K562 (cell line): ENCODE results near the gene IRF2BP2. TPM values are rescaled to one million over a fixed set of nuclear protein-coding genes. Genes with fewer than 3 reads are reported as not detected.

Experiments used
- ELF2 ChIP-seq: fragments of 250-450 bp; sonication (Bioruptor Pico); IDR thresholded peaks from 2 replicates; pipeline ENCODE4 v1.5.0; 2021; ENCODE audit warnings: mild to moderate bottlenecking
- ILF3 ChIP-seq: fragments of 450-650 bp; IDR thresholded peaks from 2 replicates; pipeline ENCODE4 v1.6.1; 2018; ENCODE audit warnings: antibody characterized with exemption, mild to moderate bottlenecking, moderate library complexity, borderline replicate concordance
- ILK ChIP-seq: fragments of 450-650 bp; IDR thresholded peaks from 2 replicates; pipeline ENCODE4 v1.6.1; 2016; ENCODE audit warnings: missing genetic modification characterization, low read depth, mild to moderate bottlenecking, missing compliant biosample characterization, moderate library complexity, borderline replicate concordance
- MCM5 ChIP-seq: fragments of 450-650 bp; IDR thresholded peaks from 2 replicates; pipeline ENCODE4 v1.6.1; 2016; ENCODE audit warnings: low read depth
- NR1H2 ChIP-seq: sonication (generic); formaldehyde crosslinking; IDR thresholded peaks from 2 replicates; pipeline ENCODE4 v1.4.0; 2020; ENCODE audit warnings: mild to moderate bottlenecking, missing genetic modification reagents
- NR2C1 ChIP-seq, 2 experiments: fragments of 450-650 bp; IDR thresholded peaks; 2 replicates each; pipeline ENCODE4 v1.6.1; 2017; ENCODE audit warnings: mild to moderate bottlenecking in 2 of 2, antibody characterized with exemption in 1 of 2, inconsistent platforms in 1 of 2, missing compliant biosample characterization in 1 of 2, missing genetic modification characterization in 1 of 2
- PML ChIP-seq: IDR thresholded peaks from 2 replicates; pipeline ENCODE4 v1.6.1; 2012; ENCODE audit warnings: low read length, inconsistent platforms
- TAF1 ChIP-seq: IDR thresholded peaks from 2 replicates; pipeline ENCODE4 v1.6.1; 2011; ENCODE audit warnings: mild to moderate bottlenecking, low read length, moderate library complexity; ENCODE audit not compliant: insufficient read depth, control insufficient read depth, severe bottlenecking; ENCODE audit errors: extremely low read depth
- TCFL5 ChIP-seq: fragments of 250-450 bp; sonication (Bioruptor Pico); conservative IDR thresholded peaks from 2 replicates; pipeline ENCODE4 v1.6.1; 2021; ENCODE audit warnings: mild to moderate bottlenecking, moderate library complexity, matching md5 sums
- ZNF212 ChIP-seq: fragments of 450-650 bp; formaldehyde crosslinking; IDR thresholded peaks from 2 replicates; pipeline ENCODE4 v1.4.0; 2020; ENCODE audit warnings: mild to moderate bottlenecking
- ZNF347 ChIP-seq: fragments of 450-650 bp; formaldehyde crosslinking; IDR thresholded peaks from 2 replicates; pipeline ENCODE4 v1.4.0; 2020; ENCODE audit warnings: low read depth, mild to moderate bottlenecking, moderate library complexity
- polyA plus RNA-seq, 8 experiments: library from polyadenylated mRNA; depleted of rRNA in 4 of 8; stranded (reverse) in 5 of 8; unstranded in 3 of 8; fragments of >200 nt; fragmentation: Nextera tagmentation in 2 of 8; fragmentation: Illumina TruSeq in 1 of 8; extraction: Ambion mirVana in 2 of 8; extraction: Trizol in 1 of 8; gene quantifications; 2 replicates each; pipeline versions ENCODE4 v1.2.1 to v1.2.3, GENCODE V29; 2011 to 2014; ENCODE audit warnings: inconsistent platforms in 1 of 8, missing spikeins in 1 of 8
- total RNA-seq, 7 experiments: library from RNA; depleted of rRNA in 6 of 7; stranded (reverse); fragments of >200 nt in 6 of 7; fragmentation: Illumina TruSeq in 2 of 7; extraction: Trizol in 2 of 7; gene quantifications; 2 replicates each; pipeline versions ENCODE4 v1.2.1 to v1.2.3, GENCODE V29; 2011 to 2021; ENCODE audit warnings: low replicate concordance in 1 of 7
- TF ChIP-seq, protein P1 (sequence below): fragments of 250-450 bp; sonication (Bioruptor Pico); IDR thresholded peaks from 2 replicates; pipeline ENCODE4 v1.9.0; 2021; ENCODE audit warnings: mild to moderate bottlenecking, inconsistent platforms
- TF ChIP-seq, protein P2 (sequence below): fragments of 250-450 bp; sonication (Bioruptor Pico); IDR thresholded peaks from 2 replicates; pipeline ENCODE4 v1.4.0; 2020; ENCODE audit warnings: mild to moderate bottlenecking, moderate library complexity
- TF ChIP-seq, protein P3 (sequence below): fragments of 450-650 bp; formaldehyde crosslinking; IDR thresholded peaks from 2 replicates; pipeline ENCODE4 v1.4.0; 2020; ENCODE audit warnings: mild to moderate bottlenecking, moderate library complexity
- TF ChIP-seq, protein P4 (sequence below): fragments of 200-800 bp; sonication (Bioruptor generic); IDR thresholded peaks from 2 replicates; pipeline ENCODE4 v1.6.1; 2017; ENCODE audit warnings: missing genetic modification characterization, missing compliant biosample characterization
- TF ChIP-seq, protein P5 (sequence below): sonication (generic); formaldehyde crosslinking; IDR thresholded peaks from 2 replicates; pipeline ENCODE4 v1.8.0; 2022; ENCODE audit warnings: missing genetic modification reagents, mild to moderate bottlenecking, borderline replicate concordance

The IRF2BP2 gene
- total and polyA plus RNA-seq, 9 of the 15 experiments (the other 6 are each of a cell fraction or from before 2014, with no cell fraction given): 7.7 to 68.6 (median 22.1) TPM

DNA sequence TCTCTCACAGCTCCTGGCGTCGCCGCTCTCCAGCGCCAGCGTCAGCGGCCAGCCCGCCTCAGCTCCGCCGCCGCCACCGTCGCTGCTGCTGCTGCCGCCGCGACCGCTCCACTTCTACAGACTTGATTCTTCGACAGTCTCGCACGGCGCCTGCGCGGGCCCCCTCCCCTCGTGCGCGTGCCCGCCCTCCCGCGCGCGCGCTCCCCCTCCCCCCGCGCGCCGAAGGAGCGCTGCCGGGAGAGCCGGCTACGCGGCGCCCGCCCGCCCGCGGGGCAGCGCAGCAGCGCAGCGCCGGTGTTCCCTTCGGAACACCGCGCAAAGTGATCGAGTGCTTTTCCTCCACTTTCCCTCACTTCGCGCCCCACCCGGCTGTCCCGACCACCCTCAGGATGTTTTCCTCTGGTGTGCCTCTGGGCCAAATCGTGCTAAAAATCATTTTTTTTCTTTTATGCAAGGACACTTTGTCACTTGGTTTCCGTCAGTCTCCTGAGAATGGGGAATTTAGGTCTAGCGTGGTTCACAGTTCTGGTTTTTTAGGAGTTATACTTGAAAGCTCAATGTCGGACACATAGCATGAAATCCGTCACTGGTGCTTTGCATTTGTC lies at the start of gene IRF2BP2 (continued):
- TF ChIP-seq, protein P1, sequence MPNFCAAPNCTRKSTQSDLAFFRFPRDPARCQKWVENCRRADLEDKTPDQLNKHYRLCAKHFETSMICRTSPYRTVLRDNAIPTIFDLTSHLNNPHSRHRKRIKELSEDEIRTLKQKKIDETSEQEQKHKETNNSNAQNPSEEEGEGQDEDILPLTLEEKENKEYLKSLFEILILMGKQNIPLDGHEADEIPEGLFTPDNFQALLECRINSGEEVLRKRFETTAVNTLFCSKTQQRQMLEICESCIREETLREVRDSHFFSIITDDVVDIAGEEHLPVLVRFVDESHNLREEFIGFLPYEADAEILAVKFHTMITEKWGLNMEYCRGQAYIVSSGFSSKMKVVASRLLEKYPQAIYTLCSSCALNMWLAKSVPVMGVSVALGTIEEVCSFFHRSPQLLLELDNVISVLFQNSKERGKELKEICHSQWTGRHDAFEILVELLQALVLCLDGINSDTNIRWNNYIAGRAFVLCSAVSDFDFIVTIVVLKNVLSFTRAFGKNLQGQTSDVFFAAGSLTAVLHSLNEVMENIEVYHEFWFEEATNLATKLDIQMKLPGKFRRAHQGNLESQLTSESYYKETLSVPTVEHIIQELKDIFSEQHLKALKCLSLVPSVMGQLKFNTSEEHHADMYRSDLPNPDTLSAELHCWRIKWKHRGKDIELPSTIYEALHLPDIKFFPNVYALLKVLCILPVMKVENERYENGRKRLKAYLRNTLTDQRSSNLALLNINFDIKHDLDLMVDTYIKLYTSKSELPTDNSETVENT: peak; percentile 95
- TF ChIP-seq TCFL5 (CRISPR knock-in tag): no peak
- TF ChIP-seq, protein P2, sequence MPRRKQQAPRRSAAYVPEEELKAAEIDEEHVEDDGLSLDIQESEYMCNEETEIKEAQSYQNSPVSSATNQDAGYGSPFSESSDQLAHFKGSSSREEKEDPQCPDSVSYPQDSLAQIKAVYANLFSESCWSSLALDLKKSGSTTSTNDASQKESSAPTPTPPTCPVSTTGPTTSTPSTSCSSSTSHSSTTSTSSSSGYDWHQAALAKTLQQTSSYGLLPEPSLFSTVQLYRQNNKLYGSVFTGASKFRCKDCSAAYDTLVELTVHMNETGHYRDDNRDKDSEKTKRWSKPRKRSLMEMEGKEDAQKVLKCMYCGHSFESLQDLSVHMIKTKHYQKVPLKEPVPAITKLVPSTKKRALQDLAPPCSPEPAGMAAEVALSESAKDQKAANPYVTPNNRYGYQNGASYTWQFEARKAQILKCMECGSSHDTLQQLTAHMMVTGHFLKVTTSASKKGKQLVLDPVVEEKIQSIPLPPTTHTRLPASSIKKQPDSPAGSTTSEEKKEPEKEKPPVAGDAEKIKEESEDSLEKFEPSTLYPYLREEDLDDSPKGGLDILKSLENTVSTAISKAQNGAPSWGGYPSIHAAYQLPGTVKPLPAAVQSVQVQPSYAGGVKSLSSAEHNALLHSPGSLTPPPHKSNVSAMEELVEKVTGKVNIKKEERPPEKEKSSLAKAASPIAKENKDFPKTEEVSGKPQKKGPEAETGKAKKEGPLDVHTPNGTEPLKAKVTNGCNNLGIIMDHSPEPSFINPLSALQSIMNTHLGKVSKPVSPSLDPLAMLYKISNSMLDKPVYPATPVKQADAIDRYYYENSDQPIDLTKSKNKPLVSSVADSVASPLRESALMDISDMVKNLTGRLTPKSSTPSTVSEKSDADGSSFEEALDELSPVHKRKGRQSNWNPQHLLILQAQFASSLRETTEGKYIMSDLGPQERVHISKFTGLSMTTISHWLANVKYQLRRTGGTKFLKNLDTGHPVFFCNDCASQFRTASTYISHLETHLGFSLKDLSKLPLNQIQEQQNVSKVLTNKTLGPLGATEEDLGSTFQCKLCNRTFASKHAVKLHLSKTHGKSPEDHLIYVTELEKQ: no peak
- TF ChIP-seq NR2C1 (IDR thresholded peaks at IDR 0.05): no peak
- TF ChIP-seq NR2C1 (tag; IDR thresholded peaks at IDR 0.05): no peak
- TF ChIP-seq, protein P3, sequence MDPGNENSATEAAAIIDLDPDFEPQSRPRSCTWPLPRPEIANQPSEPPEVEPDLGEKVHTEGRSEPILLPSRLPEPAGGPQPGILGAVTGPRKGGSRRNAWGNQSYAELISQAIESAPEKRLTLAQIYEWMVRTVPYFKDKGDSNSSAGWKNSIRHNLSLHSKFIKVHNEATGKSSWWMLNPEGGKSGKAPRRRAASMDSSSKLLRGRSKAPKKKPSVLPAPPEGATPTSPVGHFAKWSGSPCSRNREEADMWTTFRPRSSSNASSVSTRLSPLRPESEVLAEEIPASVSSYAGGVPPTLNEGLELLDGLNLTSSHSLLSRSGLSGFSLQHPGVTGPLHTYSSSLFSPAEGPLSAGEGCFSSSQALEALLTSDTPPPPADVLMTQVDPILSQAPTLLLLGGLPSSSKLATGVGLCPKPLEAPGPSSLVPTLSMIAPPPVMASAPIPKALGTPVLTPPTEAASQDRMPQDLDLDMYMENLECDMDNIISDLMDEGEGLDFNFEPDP: no peak
- no peak for TF ChIP-seq ZNF347 (CRISPR knock-in tag)
- TF ChIP-seq ZNF212 (CRISPR knock-in tag): no peak
- no peak for TF ChIP-seq NR1H2
- no peak for TF ChIP-seq ILF3
- TF ChIP-seq, protein P4, sequence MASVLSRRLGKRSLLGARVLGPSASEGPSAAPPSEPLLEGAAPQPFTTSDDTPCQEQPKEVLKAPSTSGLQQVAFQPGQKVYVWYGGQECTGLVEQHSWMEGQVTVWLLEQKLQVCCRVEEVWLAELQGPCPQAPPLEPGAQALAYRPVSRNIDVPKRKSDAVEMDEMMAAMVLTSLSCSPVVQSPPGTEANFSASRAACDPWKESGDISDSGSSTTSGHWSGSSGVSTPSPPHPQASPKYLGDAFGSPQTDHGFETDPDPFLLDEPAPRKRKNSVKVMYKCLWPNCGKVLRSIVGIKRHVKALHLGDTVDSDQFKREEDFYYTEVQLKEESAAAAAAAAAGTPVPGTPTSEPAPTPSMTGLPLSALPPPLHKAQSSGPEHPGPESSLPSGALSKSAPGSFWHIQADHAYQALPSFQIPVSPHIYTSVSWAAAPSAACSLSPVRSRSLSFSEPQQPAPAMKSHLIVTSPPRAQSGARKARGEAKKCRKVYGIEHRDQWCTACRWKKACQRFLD (CRISPR knock-in tag): peak; percentile 96
- no peak for TF ChIP-seq ILK (tag)
- TF ChIP-seq, protein P5, sequence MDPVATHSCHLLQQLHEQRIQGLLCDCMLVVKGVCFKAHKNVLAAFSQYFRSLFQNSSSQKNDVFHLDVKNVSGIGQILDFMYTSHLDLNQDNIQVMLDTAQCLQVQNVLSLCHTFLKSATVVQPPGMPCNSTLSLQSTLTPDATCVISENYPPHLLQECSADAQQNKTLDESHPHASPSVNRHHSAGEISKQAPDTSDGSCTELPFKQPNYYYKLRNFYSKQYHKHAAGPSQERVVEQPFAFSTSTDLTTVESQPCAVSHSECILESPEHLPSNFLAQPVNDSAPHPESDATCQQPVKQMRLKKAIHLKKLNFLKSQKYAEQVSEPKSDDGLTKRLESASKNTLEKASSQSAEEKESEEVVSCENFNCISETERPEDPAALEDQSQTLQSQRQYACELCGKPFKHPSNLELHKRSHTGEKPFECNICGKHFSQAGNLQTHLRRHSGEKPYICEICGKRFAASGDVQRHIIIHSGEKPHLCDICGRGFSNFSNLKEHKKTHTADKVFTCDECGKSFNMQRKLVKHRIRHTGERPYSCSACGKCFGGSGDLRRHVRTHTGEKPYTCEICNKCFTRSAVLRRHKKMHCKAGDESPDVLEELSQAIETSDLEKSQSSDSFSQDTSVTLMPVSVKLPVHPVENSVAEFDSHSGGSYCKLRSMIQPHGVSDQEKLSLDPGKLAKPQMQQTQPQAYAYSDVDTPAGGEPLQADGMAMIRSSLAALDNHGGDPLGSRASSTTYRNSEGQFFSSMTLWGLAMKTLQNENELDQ: no peak
- TF ChIP-seq ELF2 (CRISPR knock-in tag): no peak
- peak; percentile 94 for TF ChIP-seq TAF1
- peak; percentile 66 for TF ChIP-seq PML
- TF ChIP-seq MCM5: no peak
